Ectodermal cell (in vitro differentiated cells): ENCODE data around the gene NCAM1.

Source experiments
- H3K27ac ChIP-seq: 2 replicates; pipeline ENCODE4 v1.7.0; 2013; ENCODE audit warnings: mild to moderate bottlenecking, low read depth, low read length; ENCODE audit not compliant: insufficient read depth, poor library complexity, severe bottlenecking
- H3K27me3 ChIP-seq: 2 replicates; pipeline ENCODE4 v1.7.0; 2013; ENCODE audit warnings: mild to moderate bottlenecking, low read length; ENCODE audit not compliant: insufficient read depth, control insufficient read depth, poor library complexity, severe bottlenecking
- H3K36me3 ChIP-seq: one replicate; pipeline ENCODE4 v1.7.0; 2013; ENCODE audit warnings: low read length; ENCODE audit not compliant: control insufficient read depth, insufficient read depth
- H3K4me1 ChIP-seq: one replicate; pipeline ENCODE4 v1.7.0; 2013; ENCODE audit warnings: low read length; ENCODE audit not compliant: control insufficient read depth, insufficient read depth
- H3K4me3 ChIP-seq: 2 replicates; pipeline ENCODE4 v1.7.0; 2013; ENCODE audit warnings: low read depth, low read length, control low read depth; ENCODE audit not compliant: insufficient read depth
- H3K9me3 ChIP-seq: 2 replicates; pipeline ENCODE4 v1.7.0; 2013; ENCODE audit warnings: mild to moderate bottlenecking, low read length, moderate library complexity; ENCODE audit not compliant: control insufficient read depth
- WGBS, 2 experiments: methylation state at CpG; one replicate each; pipeline ENCODE4 v1.1.7; 2013; ENCODE audit warnings: missing lambda C conversion rate in 2 of 2; 5-methylcytosine and 5-hydroxymethylcytosine counted together

NCAM1 gene

GRCh38 chr11:113018913-113019312 is 57.7 kb downstream of the NCAM1 start:
- Histone ChIP-seq H3K4me1 (peaks cover 4% of the 10 kb centered on the region), H3K4me3 (no peak overlapping the region), H3K27me3 (no peaks in the 10 kb centered on the region), H3K27ac (no peak overlapping the region), H3K9me3 (no peaks in the 10 kb centered on the region), H3K36me3 (no peaks in the 10 kb centered on the region)
- WGBS, 2 experiments = 96 to 98% methylated on average over 5 of the region's 5 CpGs

- no peaks in the 10 kb centered on the region for H3K27me3 ChIP-seq
- 96 to 98% methylated on average over 4 of the region's 4 CpGs for WGBS, 2 experiments
- H3K4me3 ChIP-seq = no peak overlapping the region
- no peak overlapping the region for H3K27ac ChIP-seq
- H3K9me3 ChIP-seq = no peaks in the 10 kb centered on the region
- no peaks in the 10 kb centered on the region for H3K36me3 ChIP-seq
- no peaks in the 10 kb centered on the region for H3K4me1 ChIP-seq
These were observed 58.5 kb downstream of the NCAM1 start for GRCh38 chr11:113019711-113020110.

- no peaks in the 10 kb centered on the region for H3K27me3 ChIP-seq
- no peaks in the 10 kb centered on the region for H3K9me3 ChIP-seq
- no peaks in the 10 kb centered on the region for H3K4me1 ChIP-seq
- no peaks in the 10 kb centered on the region for H3K36me3 ChIP-seq
- no peak overlapping the region for H3K27ac ChIP-seq
- WGBS, 2 experiments = 90 to 100% methylated on average over 1 of the region's 1 CpG
- no peak overlapping the region for H3K4me3 ChIP-seq
These were observed 59.9 kb downstream of the NCAM1 start for GRCh38 chr11:113021111-113021510.

DNA sequence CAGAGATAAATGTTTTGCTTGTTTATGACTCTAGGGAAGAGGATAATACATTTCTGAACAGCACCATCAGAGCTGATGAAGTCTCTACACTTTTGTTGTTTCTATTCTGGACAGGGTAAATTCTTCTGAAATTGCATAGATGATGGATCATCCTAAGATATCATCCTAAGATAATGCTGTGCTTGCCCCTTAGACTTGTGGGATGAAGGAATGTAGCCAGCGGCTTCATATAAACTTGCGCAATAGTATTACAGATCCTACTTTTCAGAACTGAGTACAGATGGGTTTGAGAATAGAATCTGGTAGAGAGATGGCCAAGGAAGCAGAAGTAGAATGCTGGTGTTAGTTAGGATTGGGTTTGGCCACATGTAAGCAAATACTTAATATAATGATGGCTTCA is 61.0 kb downstream of the NCAM1 start:
- H3K4me3 ChIP-seq = no peak overlapping the region
- no peaks in the 10 kb centered on the region for H3K27me3 ChIP-seq
- H3K9me3 ChIP-seq = no peaks in the 10 kb centered on the region
- no peak overlapping the region for H3K27ac ChIP-seq
- no peaks in the 10 kb centered on the region for H3K36me3 ChIP-seq
- WGBS, 2 experiments = 89 to 95% methylated on average over 1 to 2 of the region's 2 CpGs
- no peaks in the 10 kb centered on the region for H3K4me1 ChIP-seq

- H3K4me1 ChIP-seq = no peaks in the 10 kb centered on the region
- H3K9me3 ChIP-seq = no peaks in the 10 kb centered on the region
- H3K36me3 ChIP-seq = no peaks in the 10 kb centered on the region
- H3K27ac ChIP-seq = no peak overlapping the region
- no peak overlapping the region for H3K4me3 ChIP-seq
- 87 to 90% methylated on average over 2 of the region's 2 CpGs for WGBS, 2 experiments
- no peaks in the 10 kb centered on the region for H3K27me3 ChIP-seq
These were observed 62.0 kb downstream of the NCAM1 start for GRCh38 chr11:113023228-113023627.

DNA sequence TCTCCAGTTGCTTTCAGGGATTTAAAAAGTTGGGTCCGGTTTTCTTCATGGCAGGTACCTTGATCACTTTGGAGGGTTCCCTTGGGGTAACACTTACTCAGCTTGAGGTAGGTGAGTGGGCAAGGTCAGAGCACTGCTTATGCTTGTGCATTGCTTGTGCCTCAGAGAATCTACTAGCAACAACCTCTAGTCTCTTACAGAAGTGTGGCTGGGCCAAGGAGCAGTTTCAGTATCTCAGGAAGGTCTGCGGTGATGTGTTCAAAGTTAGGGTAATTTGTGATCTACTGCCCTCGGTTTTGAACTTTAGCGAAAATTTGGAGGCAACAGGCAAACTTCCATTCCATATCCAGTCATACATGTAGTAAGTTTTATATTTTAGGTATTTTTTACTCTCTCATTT is 62.8 kb downstream of the NCAM1 start:
- 93 to 99% methylated on average over 2 to 3 of the region's 4 CpGs for WGBS, 2 experiments

DNA sequence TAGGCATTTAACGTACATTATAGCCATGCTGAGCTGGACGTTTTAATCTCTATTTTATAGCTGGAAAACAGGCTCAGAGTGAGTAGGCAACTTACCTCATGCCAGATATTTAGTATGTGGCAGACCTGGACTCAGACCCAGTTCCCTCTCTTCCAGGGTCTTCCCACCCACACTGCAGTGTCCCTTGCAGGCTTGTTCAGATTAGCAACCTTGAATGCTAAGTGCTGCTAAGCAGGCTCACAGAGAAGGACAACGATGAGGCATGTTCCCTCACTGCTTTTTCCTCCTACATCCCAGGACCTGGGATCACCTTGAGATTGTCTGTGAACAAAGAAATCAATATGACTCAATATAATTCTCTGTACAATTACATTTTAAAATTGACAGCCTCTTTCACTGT is 65.6 kb downstream of the NCAM1 start:
- Histone ChIP-seq H3K4me1 (no peaks in the 10 kb centered on the region), H3K36me3 (no peaks in the 10 kb centered on the region), H3K9me3 (no peaks in the 10 kb centered on the region), H3K4me3 (no peak overlapping the region), H3K27ac (no peak overlapping the region), H3K27me3 (no peaks in the 10 kb centered on the region)
- 87 to 93% methylated on average over 3 of the region's 3 CpGs for WGBS, 2 experiments

More for the DNA sequence above, 62.8 kb downstream of the NCAM1 start:
- no peaks in the 10 kb centered on the region for H3K36me3 ChIP-seq
- no peak overlapping the region for H3K27ac ChIP-seq
- H3K4me1 ChIP-seq = no peaks in the 10 kb centered on the region
- no peak overlapping the region for H3K4me3 ChIP-seq
- no peaks in the 10 kb centered on the region for H3K9me3 ChIP-seq
- H3K27me3 ChIP-seq = no peaks in the 10 kb centered on the region

GRCh38 chr11:113034576-113034975 is 73.4 kb downstream of the NCAM1 start:
- no peaks in the 10 kb centered on the region for H3K9me3 ChIP-seq
- no peaks in the 10 kb centered on the region for H3K4me1 ChIP-seq
- H3K27me3 ChIP-seq = no peaks in the 10 kb centered on the region
- no peak overlapping the region for H3K27ac ChIP-seq
- 94 to 99% methylated on average over 3 to 4 of the region's 5 CpGs for WGBS, 2 experiments
- no peak overlapping the region for H3K4me3 ChIP-seq
- no peaks in the 10 kb centered on the region for H3K36me3 ChIP-seq

- no peaks in the 10 kb centered on the region for H3K36me3 ChIP-seq
- 94% methylated on average over 3 of the region's 3 CpGs for WGBS, 2 experiments
- no peak overlapping the region for H3K4me3 ChIP-seq
- no peaks in the 10 kb centered on the region for H3K9me3 ChIP-seq
- H3K27me3 ChIP-seq = no peaks in the 10 kb centered on the region
- H3K27ac ChIP-seq = no peak overlapping the region
- no peaks in the 10 kb centered on the region for H3K4me1 ChIP-seq
These were observed 74.5 kb downstream of the NCAM1 start for GRCh38 chr11:113035708-113036107.

- Histone ChIP-seq H3K36me3 (no peaks in the 10 kb centered on the region), H3K27ac (no peak overlapping the region), H3K9me3 (no peaks in the 10 kb centered on the region), H3K27me3 (no peaks in the 10 kb centered on the region), H3K4me3 (no peak overlapping the region), H3K4me1 (no peaks in the 10 kb centered on the region)
- 83 to 90% methylated on average over 3 to 4 of the region's 5 CpGs for WGBS, 2 experiments
These were observed 82.5 kb downstream of the NCAM1 start for GRCh38 chr11:113043698-113044097.

GRCh38 chr11:113045146-113045545 is 83.9 kb downstream of the NCAM1 start:
- no peaks in the 10 kb centered on the region for H3K9me3 ChIP-seq
- WGBS, 2 experiments = 79 to 83% methylated on average over 15 of the region's 15 CpGs
- no peaks in the 10 kb centered on the region for H3K4me1 ChIP-seq
- no peak overlapping the region for H3K27ac ChIP-seq
- H3K27me3 ChIP-seq = no peaks in the 10 kb centered on the region
- no peaks in the 10 kb centered on the region for H3K36me3 ChIP-seq
- H3K4me3 ChIP-seq = no peak overlapping the region
